GM23338 (cell line): ENCODE measurements around the gene PRDM7. TPM values are rescaled to one million over a fixed set of nuclear protein-coding genes. Genes with fewer than 3 reads are reported as not detected.

Experiments used
- ATAC-seq: fragments of 200-7000 bp; cut with Tn5 transposase; 3 replicates; pipeline ENCODE4 v1.9.1; 2020
- DNase-seq: peaks from one replicate; pipeline ENCODE4 v3.0.0-alpha.2; 2015; ENCODE audit warnings: low spot score
- H2AFZ ChIP-seq: fragments of 200-600 bp; sonication (generic); 2 replicates; pipeline ENCODE4 v1.8.0; 2016; ENCODE audit warnings: antibody characterized with exemption, mild to moderate bottlenecking, moderate library complexity
- H3F3A ChIP-seq: fragments of 200-600 bp; sonication (generic); replicated peaks from 2 replicates; pipeline ENCODE4 v1.8.0; 2017; ENCODE audit warnings: antibody characterized with exemption, mixed run types, low read depth
- H3K27ac ChIP-seq: fragments of 200-600 bp; sonication (generic); 2 replicates; pipeline ENCODE4 v1.6.1; 2016; ENCODE audit warnings: low read depth
- H3K27me3 ChIP-seq: fragments of 200-600 bp; sonication (generic); 2 replicates; pipeline ENCODE4 v1.8.0; 2016; ENCODE audit warnings: mild to moderate bottlenecking, mixed run types, moderate library complexity; ENCODE audit not compliant: insufficient read depth
- H3K36me3 ChIP-seq: fragments of 200-600 bp; sonication (generic); 2 replicates; pipeline ENCODE4 v1.8.0; 2016; ENCODE audit warnings: mild to moderate bottlenecking; ENCODE audit not compliant: insufficient read depth
- H3K4me1 ChIP-seq: fragments of 200-600 bp; sonication (generic); 2 replicates; pipeline ENCODE4 v1.8.0; 2016; ENCODE audit warnings: mild to moderate bottlenecking, moderate library complexity; ENCODE audit not compliant: insufficient read depth
- H3K4me2 ChIP-seq: fragments of 200-600 bp; sonication (generic); 2 replicates; pipeline ENCODE4 v1.7.1; 2017; ENCODE audit warnings: mixed run types
- H3K4me3 ChIP-seq: fragments of 200-600 bp; sonication (generic); 2 replicates; pipeline ENCODE4 v1.6.1; 2016; ENCODE audit warnings: mixed run types
- H3K79me2 ChIP-seq: fragments of 200-600 bp; sonication (generic); replicated peaks from 2 replicates; pipeline ENCODE4 v1.8.0; 2017; ENCODE audit warnings: mild to moderate bottlenecking; ENCODE audit not compliant: insufficient read depth
- H3K9me2 ChIP-seq: fragments of 200-600 bp; sonication (generic); 2 replicates; pipeline ENCODE4 v1.8.0; 2017; ENCODE audit not compliant: insufficient read depth
- H4K20me1 ChIP-seq: fragments of 200-600 bp; sonication (generic); replicated peaks from 2 replicates; pipeline ENCODE4 v1.8.0; 2017; ENCODE audit warnings: mild to moderate bottlenecking; ENCODE audit not compliant: insufficient read depth
- H3K27ac Mint-ChIP-seq: 2 replicates; pipeline ENCODE4 v1.8.0; 2020; ENCODE audit warnings: inconsistent platforms, mild to moderate bottlenecking, moderate library complexity, mixed read lengths
- H3K27me3 Mint-ChIP-seq: 3 replicates; pipeline ENCODE4 v1.8.0; 2022; ENCODE audit warnings: low read depth, mild to moderate bottlenecking, moderate library complexity, mixed read lengths, inconsistent platforms; ENCODE audit not compliant: insufficient read depth, poor library complexity
- H3K36me3 Mint-ChIP-seq: 3 replicates; pipeline ENCODE4 v1.8.0; 2021; ENCODE audit warnings: low read depth, mild to moderate bottlenecking, inconsistent platforms, moderate library complexity, mixed read lengths
- H3K4me1 Mint-ChIP-seq: 3 replicates; pipeline ENCODE4 v1.8.0; 2020; ENCODE audit warnings: mild to moderate bottlenecking, inconsistent platforms, mixed read lengths
- H3K4me3 Mint-ChIP-seq: 3 replicates; pipeline ENCODE4 v1.8.0; 2021; ENCODE audit warnings: moderate library complexity, mild to moderate bottlenecking, inconsistent platforms, mixed read lengths
- H3K9me3 Mint-ChIP-seq: 3 replicates; pipeline ENCODE4 v1.8.0; 2020; ENCODE audit warnings: moderate library complexity, mild to moderate bottlenecking, inconsistent platforms, mixed read lengths
- NANOG ChIP-seq: IDR thresholded peaks from 2 replicates; pipeline ENCODE4 v1.6.1; 2016; ENCODE audit warnings: antibody characterized with exemption, borderline replicate concordance
- POLR2AphosphoS5 ChIP-seq: IDR thresholded peaks from 2 replicates; pipeline ENCODE4 v1.6.1; 2016; ENCODE audit warnings: antibody characterized with exemption, low read depth
- STAT1 ChIP-seq: IDR thresholded peaks from one replicate; pipeline ENCODE4 v1.6.1; 2016; ENCODE audit warnings: antibody characterized with exemption; ENCODE audit not compliant: unreplicated experiment
- ZNF114 ChIP-seq: fragments of 250-450 bp; sonication (Bioruptor Pico); IDR thresholded peaks from 2 replicates; pipeline ENCODE4 v1.5.0; 2020; ENCODE audit warnings: mild to moderate bottlenecking, moderate library complexity
- ZNF331 ChIP-seq: fragments of 250-450 bp; sonication (Bioruptor Pico); IDR thresholded peaks from 2 replicates; pipeline ENCODE4 v1.5.0; 2020; ENCODE audit warnings: low read depth, mild to moderate bottlenecking, moderate library complexity
- polyA plus RNA-seq: library from polyadenylated mRNA; unstranded; fragments of >200 nt; fragmentation: Nextera tagmentation; extraction: Ambion mirVana; gene quantifications from 2 replicates; pipeline ENCODE4 v1.2.1, GENCODE V29; 2016
- total RNA-seq: library from RNA; depleted of rRNA; stranded (reverse); fragments of >200 nt; shearing (Covaris generic); gene quantifications from 2 replicates; pipeline ENCODE4 v1.2.3, GENCODE V29; 2014
- TF ChIP-seq, protein P1 (sequence below): fragments of 250-450 bp; sonication (Bioruptor Pico); IDR thresholded peaks from 2 replicates; pipeline ENCODE4 v1.5.0; 2020; ENCODE audit warnings: mild to moderate bottlenecking, moderate library complexity
- TF ChIP-seq, protein P2 (sequence below): IDR thresholded peaks from 2 replicates; pipeline ENCODE4 v1.6.1; 2016; ENCODE audit warnings: antibody characterized with exemption
- TF ChIP-seq, protein P3 (sequence below), 2 experiments: fragments of 200-600 bp in 1 of 2; sonication (generic) in 1 of 2; conservative IDR thresholded peaks; 2 replicates each; pipeline versions ENCODE4 v1.5.1 to v1.6.1; 2016 to 2017; ENCODE audit warnings: antibody characterized with exemption in 2 of 2, low read depth in 2 of 2, mild to moderate bottlenecking in 2 of 2, moderate library complexity in 1 of 2

The PRDM7 gene
- total and polyA plus RNA-seq, 2 experiments from 2014 or later = 0.08 TPM; not detected in 1

DNA sequence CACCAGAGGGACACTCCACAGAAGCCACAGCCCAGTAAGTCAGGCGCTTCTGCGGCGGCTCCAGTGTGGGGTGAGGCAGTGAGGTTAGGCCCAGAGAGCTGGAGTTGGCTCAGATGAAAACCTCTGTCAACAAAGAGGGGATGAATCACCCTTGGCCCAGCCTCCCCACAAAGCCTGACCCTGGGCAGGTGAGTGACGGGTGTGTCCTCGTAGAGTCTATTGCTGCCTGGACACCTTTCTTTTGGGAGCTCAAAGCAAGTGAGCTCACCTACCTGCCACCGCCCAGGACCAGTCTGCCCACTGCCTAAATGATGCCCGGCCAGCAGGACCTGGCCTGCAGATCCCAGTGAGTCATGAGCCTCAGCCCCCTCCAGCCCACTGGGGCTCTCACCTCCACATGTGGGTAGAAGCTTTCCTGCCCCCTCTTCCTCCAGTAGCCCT lies 33.0 kb downstream of the PRDM7 start:
- DNase-seq = no peak
- H2AFZ ChIP-seq = no peak overlapping the region
- no peak overlapping the region for H3K27ac ChIP-seq
- no peak overlapping the region for H3K4me3 Mint-ChIP-seq
- H4K20me1 ChIP-seq = no peaks in the 10 kb centered on the region
- H3F3A ChIP-seq = peaks cover 8% of the 10 kb centered on the region
- TF ChIP-seq ZNF114 (CRISPR knock-in tag) (no peak), STAT1 (no peak), POLR2AphosphoS5 (no peak), ZNF331 (CRISPR knock-in tag) (no peak), NANOG (no peak)
- TF ChIP-seq, protein P1, sequence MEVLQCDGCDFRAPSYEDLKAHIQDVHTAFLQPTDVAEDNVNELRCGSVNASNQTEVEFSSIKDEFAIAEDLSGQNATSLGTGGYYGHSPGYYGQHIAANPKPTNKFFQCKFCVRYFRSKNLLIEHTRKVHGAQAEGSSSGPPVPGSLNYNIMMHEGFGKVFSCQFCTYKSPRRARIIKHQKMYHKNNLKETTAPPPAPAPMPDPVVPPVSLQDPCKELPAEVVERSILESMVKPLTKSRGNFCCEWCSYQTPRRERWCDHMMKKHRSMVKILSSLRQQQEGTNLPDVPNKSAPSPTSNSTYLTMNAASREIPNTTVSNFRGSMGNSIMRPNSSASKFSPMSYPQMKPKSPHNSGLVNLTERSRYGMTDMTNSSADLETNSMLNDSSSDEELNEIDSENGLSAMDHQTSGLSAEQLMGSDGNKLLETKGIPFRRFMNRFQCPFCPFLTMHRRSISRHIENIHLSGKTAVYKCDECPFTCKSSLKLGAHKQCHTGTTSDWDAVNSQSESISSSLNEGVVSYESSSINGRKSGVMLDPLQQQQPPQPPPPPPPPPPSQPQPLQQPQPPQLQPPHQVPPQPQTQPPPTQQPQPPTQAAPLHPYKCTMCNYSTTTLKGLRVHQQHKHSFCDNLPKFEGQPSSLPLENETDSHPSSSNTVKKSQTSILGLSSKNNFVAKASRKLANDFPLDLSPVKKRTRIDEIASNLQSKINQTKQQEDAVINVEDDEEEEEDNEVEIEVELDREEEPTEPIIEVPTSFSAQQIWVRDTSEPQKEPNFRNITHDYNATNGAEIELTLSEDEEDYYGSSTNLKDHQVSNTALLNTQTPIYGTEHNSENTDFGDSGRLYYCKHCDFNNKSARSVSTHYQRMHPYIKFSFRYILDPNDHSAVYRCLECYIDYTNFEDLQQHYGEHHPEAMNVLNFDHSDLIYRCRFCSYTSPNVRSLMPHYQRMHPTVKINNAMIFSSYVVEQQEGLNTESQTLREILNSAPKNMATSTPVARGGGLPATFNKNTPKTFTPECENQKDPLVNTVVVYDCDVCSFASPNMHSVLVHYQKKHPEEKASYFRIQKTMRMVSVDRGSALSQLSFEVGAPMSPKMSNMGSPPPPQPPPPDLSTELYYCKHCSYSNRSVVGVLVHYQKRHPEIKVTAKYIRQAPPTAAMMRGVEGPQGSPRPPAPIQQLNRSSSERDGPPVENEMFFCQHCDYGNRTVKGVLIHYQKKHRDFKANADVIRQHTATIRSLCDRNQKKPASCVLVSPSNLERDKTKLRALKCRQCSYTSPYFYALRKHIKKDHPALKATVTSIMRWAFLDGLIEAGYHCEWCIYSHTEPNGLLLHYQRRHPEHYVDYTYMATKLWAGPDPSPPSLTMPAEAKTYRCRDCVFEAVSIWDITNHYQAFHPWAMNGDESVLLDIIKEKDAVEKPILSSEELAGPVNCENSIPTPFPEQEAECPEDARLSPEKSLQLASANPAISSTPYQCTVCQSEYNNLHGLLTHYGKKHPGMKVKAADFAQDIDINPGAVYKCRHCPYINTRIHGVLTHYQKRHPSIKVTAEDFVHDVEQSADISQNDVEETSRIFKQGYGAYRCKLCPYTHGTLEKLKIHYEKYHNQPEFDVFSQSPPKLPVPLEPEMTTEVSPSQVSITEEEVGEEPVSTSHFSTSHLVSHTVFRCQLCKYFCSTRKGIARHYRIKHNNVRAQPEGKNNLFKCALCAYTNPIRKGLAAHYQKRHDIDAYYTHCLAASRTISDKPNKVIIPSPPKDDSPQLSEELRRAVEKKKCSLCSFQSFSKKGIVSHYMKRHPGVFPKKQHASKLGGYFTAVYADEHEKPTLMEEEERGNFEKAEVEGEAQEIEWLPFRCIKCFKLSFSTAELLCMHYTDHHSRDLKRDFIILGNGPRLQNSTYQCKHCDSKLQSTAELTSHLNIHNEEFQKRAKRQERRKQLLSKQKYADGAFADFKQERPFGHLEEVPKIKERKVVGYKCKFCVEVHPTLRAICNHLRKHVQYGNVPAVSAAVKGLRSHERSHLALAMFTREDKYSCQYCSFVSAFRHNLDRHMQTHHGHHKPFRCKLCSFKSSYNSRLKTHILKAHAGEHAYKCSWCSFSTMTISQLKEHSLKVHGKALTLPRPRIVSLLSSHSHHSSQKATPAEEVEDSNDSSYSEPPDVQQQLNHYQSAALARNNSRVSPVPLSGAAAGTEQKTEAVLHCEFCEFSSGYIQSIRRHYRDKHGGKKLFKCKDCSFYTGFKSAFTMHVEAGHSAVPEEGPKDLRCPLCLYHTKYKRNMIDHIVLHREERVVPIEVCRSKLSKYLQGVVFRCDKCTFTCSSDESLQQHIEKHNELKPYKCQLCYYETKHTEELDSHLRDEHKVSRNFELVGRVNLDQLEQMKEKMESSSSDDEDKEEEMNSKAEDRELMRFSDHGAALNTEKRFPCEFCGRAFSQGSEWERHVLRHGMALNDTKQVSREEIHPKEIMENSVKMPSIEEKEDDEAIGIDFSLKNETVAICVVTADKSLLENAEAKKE (CRISPR knock-in tag) = no peak
- TF ChIP-seq, protein P2, sequence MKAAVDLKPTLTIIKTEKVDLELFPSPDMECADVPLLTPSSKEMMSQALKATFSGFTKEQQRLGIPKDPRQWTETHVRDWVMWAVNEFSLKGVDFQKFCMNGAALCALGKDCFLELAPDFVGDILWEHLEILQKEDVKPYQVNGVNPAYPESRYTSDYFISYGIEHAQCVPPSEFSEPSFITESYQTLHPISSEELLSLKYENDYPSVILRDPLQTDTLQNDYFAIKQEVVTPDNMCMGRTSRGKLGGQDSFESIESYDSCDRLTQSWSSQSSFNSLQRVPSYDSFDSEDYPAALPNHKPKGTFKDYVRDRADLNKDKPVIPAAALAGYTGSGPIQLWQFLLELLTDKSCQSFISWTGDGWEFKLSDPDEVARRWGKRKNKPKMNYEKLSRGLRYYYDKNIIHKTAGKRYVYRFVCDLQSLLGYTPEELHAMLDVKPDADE = no peak
- TF ChIP-seq, protein P3, sequence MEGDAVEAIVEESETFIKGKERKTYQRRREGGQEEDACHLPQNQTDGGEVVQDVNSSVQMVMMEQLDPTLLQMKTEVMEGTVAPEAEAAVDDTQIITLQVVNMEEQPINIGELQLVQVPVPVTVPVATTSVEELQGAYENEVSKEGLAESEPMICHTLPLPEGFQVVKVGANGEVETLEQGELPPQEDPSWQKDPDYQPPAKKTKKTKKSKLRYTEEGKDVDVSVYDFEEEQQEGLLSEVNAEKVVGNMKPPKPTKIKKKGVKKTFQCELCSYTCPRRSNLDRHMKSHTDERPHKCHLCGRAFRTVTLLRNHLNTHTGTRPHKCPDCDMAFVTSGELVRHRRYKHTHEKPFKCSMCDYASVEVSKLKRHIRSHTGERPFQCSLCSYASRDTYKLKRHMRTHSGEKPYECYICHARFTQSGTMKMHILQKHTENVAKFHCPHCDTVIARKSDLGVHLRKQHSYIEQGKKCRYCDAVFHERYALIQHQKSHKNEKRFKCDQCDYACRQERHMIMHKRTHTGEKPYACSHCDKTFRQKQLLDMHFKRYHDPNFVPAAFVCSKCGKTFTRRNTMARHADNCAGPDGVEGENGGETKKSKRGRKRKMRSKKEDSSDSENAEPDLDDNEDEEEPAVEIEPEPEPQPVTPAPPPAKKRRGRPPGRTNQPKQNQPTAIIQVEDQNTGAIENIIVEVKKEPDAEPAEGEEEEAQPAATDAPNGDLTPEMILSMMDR (conservative IDR thresholded peaks at IDR 0.05; ENCODE audit: low read depth in 2 of 2) = no peak
- no peaks in the 10 kb centered on the region for H3K9me3 Mint-ChIP-seq
- peaks cover 19% of the 10 kb centered on the region for H3K27me3 Mint-ChIP-seq
- H3K36me3 Mint-ChIP-seq = peaks cover 8% of the 10 kb centered on the region; the same call in 2 of the 3 replicates
- H3K79me2 ChIP-seq = no peaks in the 10 kb centered on the region
- ATAC-seq = no peak
- no peaks in the 10 kb centered on the region for H3K9me2 ChIP-seq
- H3K4me1 Mint-ChIP-seq = peaks cover 10% of the 10 kb centered on the region; the same call in 2 of the 3 replicates
- H3K4me2 ChIP-seq = no peak overlapping the region
- H3K4me3 ChIP-seq = no peak overlapping the region
- no peaks in the 10 kb centered on the region for H3K27me3 ChIP-seq
- H3K27ac Mint-ChIP-seq = no peak overlapping the region
- no peaks in the 10 kb centered on the region; the same call in 1 of the 2 replicates for H3K4me1 ChIP-seq
- H3K36me3 ChIP-seq = no peaks in the 10 kb centered on the region
